OCI-LY1 (cell line): ENCODE results near the gene CBX7.

Experiments used
- EZH2 ChIP-seq: fragments of 200-600 bp; sonication (generic), shearing (Covaris generic); IDR thresholded peaks from 2 replicates; pipeline ENCODE4 v1.8.0; 2017; ENCODE audit warnings: borderline replicate concordance, mixed run types, mild to moderate bottlenecking, antibody characterized with exemption, low read length, moderate library complexity, mixed read lengths
- TF ChIP-seq, protein P1 (sequence below): fragments of 200-600 bp; sonication (generic), shearing (Covaris generic); IDR thresholded peaks from 2 replicates; pipeline ENCODE4 v1.5.1; 2017; ENCODE audit warnings: mild to moderate bottlenecking, antibody characterized with exemption, low read length, moderate library complexity, mixed read lengths

DNA sequence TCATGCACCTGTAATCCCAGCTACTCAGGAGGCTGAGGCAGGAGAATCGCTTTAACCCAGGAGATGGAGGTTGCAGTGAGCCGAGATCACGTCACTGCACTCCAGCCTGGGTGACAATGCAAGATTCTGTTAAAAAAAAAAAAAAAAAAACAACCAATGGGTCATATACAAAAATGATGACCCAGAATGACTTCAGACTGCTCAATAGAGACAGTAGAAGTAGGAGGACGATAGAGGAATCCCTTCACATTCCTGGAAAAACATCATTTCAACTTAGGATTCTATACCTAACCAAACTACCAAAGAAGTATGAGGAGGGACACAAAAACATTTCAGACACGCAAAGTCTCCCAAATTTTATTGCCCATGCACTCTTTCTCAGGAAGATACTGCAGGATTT, 14.1 kb upstream of the CBX7 start:
- TF ChIP-seq, protein P1, sequence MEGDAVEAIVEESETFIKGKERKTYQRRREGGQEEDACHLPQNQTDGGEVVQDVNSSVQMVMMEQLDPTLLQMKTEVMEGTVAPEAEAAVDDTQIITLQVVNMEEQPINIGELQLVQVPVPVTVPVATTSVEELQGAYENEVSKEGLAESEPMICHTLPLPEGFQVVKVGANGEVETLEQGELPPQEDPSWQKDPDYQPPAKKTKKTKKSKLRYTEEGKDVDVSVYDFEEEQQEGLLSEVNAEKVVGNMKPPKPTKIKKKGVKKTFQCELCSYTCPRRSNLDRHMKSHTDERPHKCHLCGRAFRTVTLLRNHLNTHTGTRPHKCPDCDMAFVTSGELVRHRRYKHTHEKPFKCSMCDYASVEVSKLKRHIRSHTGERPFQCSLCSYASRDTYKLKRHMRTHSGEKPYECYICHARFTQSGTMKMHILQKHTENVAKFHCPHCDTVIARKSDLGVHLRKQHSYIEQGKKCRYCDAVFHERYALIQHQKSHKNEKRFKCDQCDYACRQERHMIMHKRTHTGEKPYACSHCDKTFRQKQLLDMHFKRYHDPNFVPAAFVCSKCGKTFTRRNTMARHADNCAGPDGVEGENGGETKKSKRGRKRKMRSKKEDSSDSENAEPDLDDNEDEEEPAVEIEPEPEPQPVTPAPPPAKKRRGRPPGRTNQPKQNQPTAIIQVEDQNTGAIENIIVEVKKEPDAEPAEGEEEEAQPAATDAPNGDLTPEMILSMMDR = no peak
- TF ChIP-seq EZH2 = no peak
